Measurements from ENCODE around the gene CORO7.
A peak's percentile ranks its signal among the peaks of the same experiment; 100 is the strongest.
"Not testable (repeated sequence)": the region's sequence is repeated elsewhere in the genome, so short reads cannot be mapped to it uniquely, and the experiment has no call there.

The CORO7 gene

GRCh38 chr16:4342866-4343744 is 73.3 kb downstream of the CORO7 start:
- DNase-seq: no peak
- Mint-ChIP-seq H3K36me3 (ENCODE audit: low read depth) (peaks cover 78% of the 10 kb centered on the region), H3K27me3 (no peaks in the 10 kb centered on the region), H3K9me3 (no peaks in the 10 kb centered on the region), H3K27ac (peak overlapping the region; percentile 55), H3K4me3 (no peak overlapping the region), H3K4me1 (ENCODE audit: low read depth) (peaks cover 26% of the 10 kb centered on the region)

- H3K4me3 Mint-ChIP-seq: no peak overlapping the region
These were observed 75.1 kb downstream of the CORO7 start for GRCh38 chr16:4341250-4341649.

GRCh38 chr16:4340443-4340842 is 76.0 kb downstream of the CORO7 start:
- H3K27ac Mint-ChIP-seq: no peak overlapping the region
- no peaks in the 10 kb centered on the region for H3K27me3 Mint-ChIP-seq
- no peak overlapping the region for H3K4me3 Mint-ChIP-seq
- peaks cover 58% of the 10 kb centered on the region for H3K36me3 Mint-ChIP-seq (ENCODE audit: low read depth)
- no peak for DNase-seq
- peaks cover 8% of the 10 kb centered on the region for H3K4me1 Mint-ChIP-seq (ENCODE audit: low read depth)
- H3K9me3 Mint-ChIP-seq: no peaks in the 10 kb centered on the region

More at GRCh38 chr16:4341250-4341649, 75.1 kb downstream of the CORO7 start:
- H3K36me3 Mint-ChIP-seq (ENCODE audit: low read depth): peaks cover 65% of the 10 kb centered on the region
- no peaks in the 10 kb centered on the region for H3K9me3 Mint-ChIP-seq
- H3K27ac Mint-ChIP-seq: no peak overlapping the region
- no peaks in the 10 kb centered on the region for H3K27me3 Mint-ChIP-seq
- no peak for DNase-seq
- peaks cover 13% of the 10 kb centered on the region for H3K4me1 Mint-ChIP-seq (ENCODE audit: low read depth)

- Mint-ChIP-seq H3K27me3 (no peaks in the 10 kb centered on the region), H3K4me3 (no peak overlapping the region), H3K4me1 (ENCODE audit: low read depth) (peaks cover 8% of the 10 kb centered on the region), H3K27ac (no peak overlapping the region), H3K36me3 (ENCODE audit: low read depth) (peaks cover 53% of the 10 kb centered on the region), H3K9me3 (no peaks in the 10 kb centered on the region)
- no peak for DNase-seq
These were observed 76.5 kb downstream of the CORO7 start for GRCh38 chr16:4339909-4340308.

GRCh38 chr16:4339455-4339854 is 76.9 kb downstream of the CORO7 start:
- peaks cover 50% of the 10 kb centered on the region for H3K36me3 Mint-ChIP-seq (ENCODE audit: low read depth)
- no peaks in the 10 kb centered on the region for H3K9me3 Mint-ChIP-seq
- no peaks in the 10 kb centered on the region for H3K27me3 Mint-ChIP-seq
- DNase-seq: no peak
- H3K27ac Mint-ChIP-seq: no peak overlapping the region
- peaks cover 6% of the 10 kb centered on the region for H3K4me1 Mint-ChIP-seq (ENCODE audit: low read depth)
- no peak overlapping the region for H3K4me3 Mint-ChIP-seq

GRCh38 chr16:4338712-4339299 is 77.6 kb downstream of the CORO7 start:
- H3K36me3 Mint-ChIP-seq (ENCODE audit: low read depth): peaks cover 48% of the 10 kb centered on the region
- peaks cover 4% of the 10 kb centered on the region for H3K4me1 Mint-ChIP-seq (ENCODE audit: low read depth)
- no peak overlapping the region for H3K4me3 Mint-ChIP-seq
- no peak overlapping the region for H3K27ac Mint-ChIP-seq
- no peaks in the 10 kb centered on the region for H3K9me3 Mint-ChIP-seq
- H3K27me3 Mint-ChIP-seq: no peaks in the 10 kb centered on the region
- no peak for DNase-seq

- DNase-seq: no peak
- no peaks in the 10 kb centered on the region for H3K4me1 Mint-ChIP-seq (ENCODE audit: low read depth)
- H3K4me3 Mint-ChIP-seq: no peak overlapping the region
- no peaks in the 10 kb centered on the region for H3K27me3 Mint-ChIP-seq
- H3K36me3 Mint-ChIP-seq (ENCODE audit: low read depth): peaks cover 42% of the 10 kb centered on the region
- H3K27ac Mint-ChIP-seq: no peak overlapping the region
- no peaks in the 10 kb centered on the region for H3K9me3 Mint-ChIP-seq
These were observed 78.2 kb downstream of the CORO7 start for GRCh38 chr16:4338125-4338582.

GRCh38 chr16:4337540-4338088 is 78.8 kb downstream of the CORO7 start:
- H3K27me3 Mint-ChIP-seq: no peaks in the 10 kb centered on the region
- no peaks in the 10 kb centered on the region for H3K4me1 Mint-ChIP-seq (ENCODE audit: low read depth)
- no peak overlapping the region for H3K27ac Mint-ChIP-seq
- H3K36me3 Mint-ChIP-seq (ENCODE audit: low read depth): peaks cover 37% of the 10 kb centered on the region
- DNase-seq: no peak
- H3K4me3 Mint-ChIP-seq: no peak overlapping the region
- H3K9me3 Mint-ChIP-seq: no peaks in the 10 kb centered on the region

- no peak overlapping the region for H3K4me3 Mint-ChIP-seq
- no peak for DNase-seq
- peaks cover 33% of the 10 kb centered on the region for H3K36me3 Mint-ChIP-seq (ENCODE audit: low read depth)
- H3K27me3 Mint-ChIP-seq: no peaks in the 10 kb centered on the region
- no peak overlapping the region for H3K27ac Mint-ChIP-seq
- H3K9me3 Mint-ChIP-seq: no peaks in the 10 kb centered on the region
- H3K4me1 Mint-ChIP-seq (ENCODE audit: low read depth): no peaks in the 10 kb centered on the region
These were observed 79.5 kb downstream of the CORO7 start for GRCh38 chr16:4336701-4337539.

- H3K27ac Mint-ChIP-seq: no peak overlapping the region
- peaks cover 15% of the 10 kb centered on the region for H3K36me3 Mint-ChIP-seq (ENCODE audit: low read depth)
- no peaks in the 10 kb centered on the region for H3K27me3 Mint-ChIP-seq
- DNase-seq: no peak
- no peaks in the 10 kb centered on the region for H3K4me1 Mint-ChIP-seq (ENCODE audit: low read depth)
- no peaks in the 10 kb centered on the region for H3K9me3 Mint-ChIP-seq
- H3K4me3 Mint-ChIP-seq: no peak overlapping the region
These were observed 81.5 kb downstream of the CORO7 start for GRCh38 chr16:4334724-4335495.

- H3K4me1 Mint-ChIP-seq (ENCODE audit: low read depth); H3K27ac Mint-ChIP-seq; H3K4me3 Mint-ChIP-seq; H3K36me3 Mint-ChIP-seq (ENCODE audit: low read depth); DNase-seq; H3K9me3 Mint-ChIP-seq; H3K27me3 Mint-ChIP-seq: not testable (repeated sequence)
These were observed 82.7 kb downstream of the CORO7 start for GRCh38 chr16:4333714-4334113.

GRCh38 chr16:4333308-4333638 is 83.1 kb downstream of the CORO7 start:
- DNase-seq: no peak
- Mint-ChIP-seq H3K36me3 (ENCODE audit: low read depth) (peaks cover 1% of the 10 kb centered on the region), H3K27ac (no peak overlapping the region), H3K9me3 (no peaks in the 10 kb centered on the region), H3K4me3 (no peak overlapping the region), H3K4me1 (ENCODE audit: low read depth) (peaks cover 5% of the 10 kb centered on the region), H3K27me3 (no peaks in the 10 kb centered on the region)

GRCh38 chr16:4332623-4333307 is 83.6 kb downstream of the CORO7 start:
- no peaks in the 10 kb centered on the region for H3K27me3 Mint-ChIP-seq
- no peaks in the 10 kb centered on the region for H3K9me3 Mint-ChIP-seq
- no peaks in the 10 kb centered on the region for H3K36me3 Mint-ChIP-seq (ENCODE audit: low read depth)
- H3K4me3 Mint-ChIP-seq: no peak overlapping the region
- H3K4me1 Mint-ChIP-seq (ENCODE audit: low read depth): peaks cover 7% of the 10 kb centered on the region
- DNase-seq: no peak
- H3K27ac Mint-ChIP-seq: no peak overlapping the region
